ENCODE measurements around the gene MFF.

Gene MFF, protein sequence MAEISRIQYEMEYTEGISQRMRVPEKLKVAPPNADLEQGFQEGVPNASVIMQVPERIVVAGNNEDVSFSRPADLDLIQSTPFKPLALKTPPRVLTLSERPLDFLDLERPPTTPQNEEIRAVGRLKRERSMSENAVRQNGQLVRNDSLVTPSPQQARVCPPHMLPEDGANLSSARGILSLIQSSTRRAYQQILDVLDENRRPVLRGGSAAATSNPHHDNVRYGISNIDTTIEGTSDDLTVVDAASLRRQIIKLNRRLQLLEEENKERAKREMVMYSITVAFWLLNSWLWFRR

DNA sequence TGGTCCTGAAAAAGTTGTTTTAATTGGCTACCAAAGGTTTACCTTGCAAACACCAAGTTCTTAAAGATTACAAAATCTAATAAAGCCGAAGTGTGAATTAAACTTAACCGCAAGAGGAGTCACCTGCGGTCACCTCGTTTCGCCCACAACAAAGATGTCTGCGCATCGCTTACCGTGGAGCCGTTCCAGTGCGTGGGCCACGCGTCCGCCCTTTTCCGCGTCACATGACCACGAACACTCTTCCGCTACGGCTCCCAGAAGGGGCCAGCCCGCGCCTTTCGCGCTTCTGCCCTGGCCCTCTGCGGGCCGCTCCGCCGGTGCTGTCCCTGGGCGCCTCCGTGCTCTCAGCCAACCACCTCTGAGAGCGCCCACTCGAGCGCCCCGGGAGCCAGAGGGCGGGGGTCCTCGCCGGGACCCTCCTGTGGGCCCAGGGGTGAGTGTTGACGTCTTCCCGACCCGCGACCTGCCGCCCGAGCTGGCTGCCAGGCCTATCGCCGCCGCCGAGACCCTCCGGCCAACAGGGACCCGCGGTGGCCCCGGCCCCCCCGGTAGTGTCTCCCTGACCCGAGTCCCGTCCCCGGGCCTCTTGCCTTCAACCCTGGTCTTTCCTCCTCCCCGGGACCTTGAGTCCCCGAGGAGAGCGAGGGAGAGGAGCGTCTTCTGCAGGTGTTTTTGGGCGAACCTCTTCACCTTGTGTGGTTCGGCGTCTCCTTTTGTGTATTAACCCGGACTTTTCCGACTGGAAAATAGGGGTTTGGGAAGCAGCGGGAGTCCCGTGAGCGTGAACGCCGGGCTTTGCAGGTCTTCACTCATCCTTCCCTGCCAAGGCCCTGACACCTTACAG, at the start of gene MFF:
TSS of gene MFF (plus strand) at position 257 of the 844 bp plus-strand sequence. CDS start 5,415 bp downstream, outside the sequence.
- DNase-seq (ENCODE audit: low read depth) = peak; percentile 89

DNA sequence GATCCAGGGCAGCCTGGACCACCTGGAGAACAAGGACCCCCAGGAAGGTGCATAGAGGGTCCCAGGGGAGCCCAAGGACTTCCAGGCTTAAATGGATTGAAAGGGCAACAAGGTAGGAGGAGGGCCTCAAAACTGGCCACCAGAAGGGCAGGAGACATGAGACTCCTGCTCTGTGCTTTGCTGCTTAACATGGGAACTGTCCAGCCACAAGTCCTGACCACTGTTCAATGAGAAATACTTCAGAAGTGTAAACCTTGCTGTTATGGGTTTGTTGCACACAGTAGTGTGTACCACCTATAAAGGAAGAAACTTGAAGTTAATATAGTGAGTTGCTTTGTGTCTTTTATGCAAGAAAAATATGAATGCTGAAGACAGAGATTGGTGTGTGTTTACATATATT, 44.2 kb upstream of the MFF start:
- DNase-seq (ENCODE audit: low read depth) = no peak

DNA sequence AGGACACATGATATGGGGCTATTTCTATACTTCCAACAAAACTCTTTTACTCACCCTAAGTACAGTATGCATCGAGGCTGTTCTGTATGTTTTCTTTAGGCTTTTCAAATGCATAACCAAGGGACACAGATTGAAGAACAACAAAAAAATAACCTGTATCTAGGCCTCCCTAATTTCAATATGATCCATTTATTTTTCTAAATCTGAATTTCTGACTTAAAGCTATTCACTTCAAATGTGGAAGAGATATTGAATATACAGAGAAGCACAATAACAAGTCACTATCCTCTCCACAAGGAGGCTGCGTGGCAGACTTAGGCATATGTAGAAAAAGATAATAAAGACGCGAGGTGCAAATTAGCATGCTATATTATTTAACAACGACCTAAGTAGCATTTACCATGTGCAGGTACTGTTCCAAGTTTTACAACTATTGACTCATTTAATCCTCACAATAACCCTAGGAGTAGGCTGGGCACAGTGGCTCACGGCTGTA, 39.3 kb upstream of the MFF start:
- DNase-seq (ENCODE audit: low read depth) = no peak

DNA sequence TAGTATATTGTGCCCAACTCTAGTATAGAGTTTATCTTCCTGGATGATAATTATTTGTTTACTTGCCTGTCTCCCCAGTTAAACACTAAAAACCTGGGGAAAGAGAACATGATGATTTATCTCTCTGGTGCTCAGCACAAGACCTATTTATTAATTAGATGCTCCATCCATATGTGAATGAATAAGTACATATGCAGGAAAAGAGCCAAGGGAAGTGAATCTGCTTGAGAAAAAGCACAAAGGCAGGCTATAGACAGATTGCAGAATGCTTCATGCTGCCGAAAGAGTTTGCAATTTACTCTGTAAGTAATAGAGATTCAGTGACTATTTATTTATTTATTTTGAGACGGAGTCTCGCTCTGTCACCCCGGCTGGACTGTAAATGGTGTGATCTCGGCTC, 37.3 kb upstream of the MFF start:
- no peak for DNase-seq (ENCODE audit: low read depth)

DNA sequence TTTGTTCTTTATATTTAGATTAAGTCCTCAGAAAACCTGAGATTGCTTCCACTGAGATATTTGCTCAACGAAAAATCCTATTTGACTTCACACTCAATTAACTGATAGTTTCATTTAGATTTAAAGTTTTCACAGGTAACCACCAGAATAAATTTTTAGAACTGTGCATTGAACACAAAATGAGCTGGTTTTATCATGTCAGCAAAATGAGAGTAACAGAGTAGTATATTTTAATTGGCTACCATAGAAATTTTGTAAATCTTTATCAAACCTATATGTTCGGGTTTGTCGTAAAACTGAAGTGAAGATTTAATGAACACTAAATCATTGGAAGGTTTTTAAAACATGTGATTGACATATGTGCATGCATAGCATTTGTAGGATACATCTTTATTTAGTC, 32.7 kb upstream of the MFF start:
- no peak for DNase-seq (ENCODE audit: low read depth)

DNA sequence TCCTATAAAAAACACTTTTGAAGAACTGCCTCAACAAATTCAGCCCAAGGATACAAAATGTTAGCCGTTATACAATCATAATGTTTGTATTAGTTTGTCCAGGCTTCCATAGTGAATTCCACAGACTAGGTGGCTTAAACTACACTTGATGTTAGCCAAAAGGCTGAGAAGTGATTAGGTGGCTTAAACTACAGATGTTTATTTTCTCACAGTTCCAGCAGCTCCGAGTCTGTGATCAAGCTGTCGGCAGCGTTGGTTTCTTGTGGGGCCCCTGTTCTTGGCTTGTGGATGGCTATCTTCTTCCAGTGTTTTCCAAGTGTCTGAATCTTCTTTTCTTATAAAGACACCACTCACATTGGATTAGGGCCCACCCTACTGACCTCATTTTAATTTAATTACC, 31.5 kb upstream of the MFF start:
- DNase-seq (ENCODE audit: low read depth) = no peak

DNA sequence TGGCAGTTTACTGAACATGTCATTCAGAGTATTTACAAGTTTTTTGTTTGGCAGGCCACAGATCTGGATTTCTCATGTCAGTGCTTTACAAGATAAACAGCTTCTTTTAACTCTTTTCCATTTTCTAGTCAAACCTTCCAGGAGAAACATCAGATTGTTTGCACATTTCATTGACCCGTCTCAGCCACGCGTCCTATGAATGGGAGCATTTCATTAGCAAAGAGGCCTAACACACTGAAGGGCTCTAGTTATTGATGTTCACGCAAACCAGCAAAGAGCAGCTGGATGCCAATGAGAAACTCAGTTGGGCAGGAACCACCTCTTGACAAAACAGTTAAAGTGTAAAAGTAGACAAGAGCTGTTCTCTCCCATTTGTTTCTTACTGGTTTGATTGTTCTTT, 29.2 kb upstream of the MFF start:
- DNase-seq (ENCODE audit: low read depth) = no peak

DNA sequence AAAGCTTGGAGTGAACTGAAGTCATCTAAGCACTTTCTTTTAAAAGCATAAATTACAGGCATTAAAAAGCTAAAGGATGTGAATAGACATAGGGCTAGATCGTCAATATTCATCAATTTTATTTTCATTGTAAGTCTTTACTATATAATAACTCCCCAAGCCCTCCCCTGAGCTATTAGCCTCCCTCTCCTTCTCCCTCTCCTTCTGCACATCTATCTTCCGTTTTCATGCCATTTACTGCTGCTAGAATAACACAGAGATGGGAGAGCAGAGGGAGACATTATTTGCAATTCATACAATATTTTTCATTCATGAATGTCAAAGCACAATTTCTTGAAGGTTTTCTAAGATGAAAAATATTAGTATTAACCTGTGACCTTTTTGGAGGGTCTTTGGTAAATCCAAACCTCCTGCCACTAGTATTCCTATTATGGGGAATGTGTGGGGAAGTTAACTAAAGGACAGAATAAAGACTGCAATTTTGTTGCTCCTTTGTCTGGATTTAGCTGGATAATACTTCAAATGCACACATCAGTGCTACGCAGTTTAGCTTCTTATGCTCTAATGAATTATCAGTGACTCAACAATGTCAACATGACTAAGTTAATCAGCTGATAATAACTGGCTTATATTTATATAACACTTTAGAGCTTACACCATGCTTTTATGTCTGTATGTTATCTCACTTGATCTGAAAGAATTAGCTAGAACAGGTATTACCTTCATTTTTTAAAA, 28.2 kb upstream of the MFF start:
- no peak for DNase-seq (ENCODE audit: low read depth)

DNA sequence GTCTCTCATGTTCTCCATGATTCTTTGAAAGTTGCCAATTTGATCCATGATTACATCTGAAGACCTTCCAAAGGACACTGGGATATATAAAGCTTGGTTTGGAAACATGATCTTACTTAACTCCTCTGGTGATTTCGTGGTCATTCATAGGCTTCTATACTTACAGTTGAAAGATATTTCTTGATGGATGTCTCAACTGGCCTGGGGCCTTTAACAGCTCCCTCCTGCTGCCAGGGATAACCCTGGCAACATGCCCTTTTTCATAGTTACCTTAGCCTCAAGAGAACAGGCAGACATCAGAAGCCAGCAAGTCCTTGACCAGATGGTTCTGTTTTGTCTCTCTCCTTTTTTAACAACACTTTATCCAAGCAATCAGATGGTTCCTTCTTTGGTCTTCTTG, 23.5 kb upstream of the MFF start:
- DNase-seq (ENCODE audit: low read depth) = no peak

DNA sequence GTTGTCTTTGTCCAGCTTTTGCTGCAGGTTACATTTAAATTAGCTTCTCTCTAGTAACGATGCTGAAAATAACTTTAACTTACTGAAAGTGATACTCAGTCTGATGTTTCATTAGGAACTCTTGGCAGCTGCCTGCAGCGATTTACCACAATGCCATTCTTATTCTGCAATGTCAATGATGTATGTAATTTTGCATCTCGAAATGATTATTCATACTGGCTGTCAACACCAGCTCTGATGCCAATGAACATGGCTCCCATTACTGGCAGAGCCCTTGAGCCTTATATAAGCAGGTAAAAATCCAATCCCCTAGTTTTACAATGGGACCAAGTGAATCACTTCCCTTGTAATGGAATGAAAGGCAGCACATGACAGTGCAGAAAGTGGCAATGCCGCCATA, 16.3 kb upstream of the MFF start:
- DNase-seq (ENCODE audit: low read depth) = no peak

DNA sequence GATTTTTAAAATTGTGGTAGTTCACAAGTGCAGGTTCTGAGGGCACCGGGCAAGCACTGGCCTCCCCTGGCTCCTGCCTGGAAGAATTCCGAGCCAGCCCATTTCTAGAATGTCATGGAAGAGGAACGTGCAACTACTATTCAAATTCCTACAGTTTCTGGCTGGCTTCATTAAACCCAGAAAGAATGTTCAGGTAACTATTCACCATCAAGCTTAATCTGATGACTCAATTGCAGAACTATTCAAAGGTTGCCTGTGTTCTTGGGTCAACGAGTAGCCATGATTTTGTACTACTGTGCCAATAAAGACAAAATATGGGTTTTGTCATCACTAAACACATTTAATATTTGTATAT, 14.3 kb upstream of the MFF start:
- DNase-seq (ENCODE audit: low read depth) = no peak

DNA sequence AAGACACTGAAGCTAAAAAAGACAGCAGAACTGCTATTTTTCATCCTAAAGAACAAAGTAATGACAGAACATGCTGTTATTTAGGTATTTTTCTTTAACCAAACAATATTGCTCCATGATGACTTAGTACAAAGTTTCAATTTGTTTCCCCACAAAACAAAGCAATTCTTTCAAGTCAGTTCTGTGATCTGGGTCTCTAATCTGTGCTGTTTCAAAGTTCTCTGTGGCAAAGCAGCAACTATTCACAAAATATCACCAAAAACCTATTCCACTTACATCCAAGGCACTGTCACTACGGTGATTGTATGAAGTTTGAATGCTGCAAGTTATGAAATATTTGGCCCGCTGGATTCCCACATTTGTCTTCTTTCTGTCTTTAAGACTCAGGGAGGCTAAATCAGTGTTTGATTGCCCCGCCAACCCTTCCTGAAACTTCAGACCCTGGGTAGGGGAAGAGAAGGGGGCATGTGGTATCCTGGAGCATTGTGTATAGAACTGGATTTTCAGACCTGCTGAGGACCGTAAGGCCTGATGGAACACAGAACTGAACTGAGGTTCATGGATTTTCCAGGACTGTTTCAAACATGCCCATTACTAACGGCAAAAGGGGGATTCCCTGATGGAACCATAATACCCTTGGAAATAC, 13.1 kb upstream of the MFF start:
- DNase-seq (ENCODE audit: low read depth) = no peak

DNA sequence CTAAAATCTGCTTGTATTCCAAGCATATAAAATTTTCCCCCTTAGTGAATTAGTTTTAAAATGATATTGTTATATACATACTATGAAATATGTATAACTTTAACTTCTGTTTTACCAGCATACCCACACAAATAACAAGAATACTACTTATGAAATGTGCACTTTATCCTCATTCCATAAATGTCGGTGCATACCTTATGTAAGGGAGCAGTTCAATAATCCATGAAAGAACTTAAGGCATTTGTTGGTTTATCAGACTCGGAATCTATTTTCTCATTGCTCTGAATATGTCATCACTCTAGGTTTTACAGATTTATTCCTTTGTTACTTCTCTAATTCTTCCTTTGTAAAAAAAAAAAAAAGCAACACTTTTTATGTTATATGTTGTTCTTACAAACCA, 12.5 kb upstream of the MFF start:
- DNase-seq (ENCODE audit: low read depth) = no peak

DNA sequence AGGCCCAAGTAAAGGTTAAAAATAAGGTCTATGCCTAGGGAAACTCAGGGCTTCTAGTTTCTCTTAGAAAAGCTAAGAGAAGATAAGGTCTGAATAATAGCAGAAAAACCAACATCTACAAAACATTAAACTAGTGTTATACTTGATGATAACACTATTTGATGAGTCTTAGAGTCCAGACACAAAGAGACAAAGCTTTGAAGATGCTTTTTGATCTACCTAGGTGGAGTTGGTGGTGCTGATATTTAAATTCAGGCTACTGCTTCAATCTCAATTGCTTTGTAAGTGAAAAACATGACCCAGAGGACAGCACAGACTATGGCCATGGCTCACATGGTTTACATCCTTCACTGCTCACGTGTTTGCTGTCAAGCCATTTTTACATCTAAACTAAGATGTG, 11.7 kb upstream of the MFF start:
- DNase-seq (ENCODE audit: low read depth) = no peak

DNA sequence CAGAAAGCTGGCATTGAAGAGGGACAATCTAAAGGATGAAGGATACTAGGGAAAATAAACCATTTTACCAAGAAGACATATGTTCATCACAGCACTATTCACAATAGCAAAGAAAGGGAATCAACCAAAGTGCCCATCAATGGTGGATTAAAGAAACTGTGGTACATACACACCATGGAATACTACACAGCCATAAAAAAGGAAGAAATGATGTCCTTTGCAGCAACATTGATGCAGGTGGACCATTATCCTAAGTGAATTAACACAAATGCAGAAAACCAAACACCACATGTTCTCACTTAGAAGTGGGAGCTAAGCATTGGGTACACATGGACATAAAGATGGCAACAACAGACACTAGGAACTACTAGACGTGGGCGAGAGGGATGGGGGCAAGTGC, 7.2 kb upstream of the MFF start:
- DNase-seq (ENCODE audit: low read depth) = no peak

DNA sequence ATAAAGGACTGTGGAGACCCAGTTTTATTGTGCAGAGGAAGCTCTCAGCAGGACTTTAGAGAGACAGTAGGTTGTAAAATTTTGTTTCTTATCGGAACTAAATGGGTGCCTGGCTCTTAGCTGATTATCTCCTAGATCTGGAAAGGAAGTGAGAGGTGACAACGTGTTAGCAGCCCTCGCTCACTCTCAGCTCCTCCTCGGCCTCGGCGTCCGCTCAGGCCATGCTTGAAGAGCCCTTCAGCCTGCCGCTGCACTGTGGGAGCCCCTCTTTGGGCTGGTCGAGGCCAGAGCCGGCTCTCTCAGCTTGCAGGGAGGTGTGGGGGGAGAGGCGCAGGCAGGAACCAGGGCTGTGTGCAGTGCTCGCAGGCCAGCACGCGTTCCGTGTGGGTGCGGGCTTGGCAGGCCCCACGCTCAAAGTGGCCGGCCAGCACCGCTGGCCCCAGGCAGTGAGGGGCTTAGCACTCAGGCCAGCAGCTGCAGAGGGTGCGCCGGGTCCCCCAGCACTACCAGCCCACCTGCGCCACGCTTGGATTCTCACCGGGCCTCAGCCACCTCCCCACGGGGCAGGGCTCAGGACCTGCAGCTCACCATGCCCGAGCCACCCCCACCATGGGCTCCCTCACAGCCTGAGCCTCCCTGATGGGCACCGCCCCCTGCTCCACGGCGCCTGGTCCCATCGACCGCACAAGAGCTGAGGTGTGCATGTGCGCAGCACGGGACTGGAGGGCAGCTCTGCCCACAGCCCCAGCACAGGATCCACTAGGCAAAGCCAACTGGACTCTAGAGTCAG, 4.6 kb upstream of the MFF start:
- no peak for DNase-seq (ENCODE audit: low read depth)

DNA sequence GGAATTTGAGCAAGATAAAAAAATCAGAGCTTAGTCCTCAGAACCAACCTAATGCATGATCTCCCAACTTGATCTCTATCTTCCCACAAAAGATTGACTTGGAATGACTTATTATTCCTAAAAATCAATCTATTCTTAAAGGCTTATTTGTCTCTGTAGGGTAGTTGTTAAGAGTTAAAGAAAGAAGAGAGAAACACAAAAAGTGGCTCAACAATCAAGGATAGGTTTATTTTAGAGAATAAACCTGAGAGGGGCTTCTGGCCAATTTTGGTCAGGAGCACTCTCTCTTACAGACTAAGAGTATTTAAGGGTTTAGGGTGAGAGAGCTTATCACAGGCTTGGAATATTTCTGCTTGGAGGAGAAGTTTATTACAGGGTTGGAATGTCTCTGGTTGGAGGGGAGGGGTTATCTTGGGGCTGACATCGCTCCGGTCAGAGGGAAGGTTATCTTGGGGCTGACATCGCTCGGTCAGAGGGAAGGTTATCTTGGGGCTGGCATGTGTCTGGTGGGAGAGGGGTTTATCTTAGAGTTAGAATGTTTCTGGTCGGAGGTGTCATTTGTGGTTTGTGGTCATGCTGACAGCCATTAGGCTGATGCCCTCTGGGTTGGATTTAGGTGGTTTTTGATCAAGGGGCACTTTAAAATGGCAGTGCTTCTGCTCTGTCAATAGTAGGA, 2.4 kb upstream of the MFF start:
- DNase-seq (ENCODE audit: low read depth) = no peak

DNA sequence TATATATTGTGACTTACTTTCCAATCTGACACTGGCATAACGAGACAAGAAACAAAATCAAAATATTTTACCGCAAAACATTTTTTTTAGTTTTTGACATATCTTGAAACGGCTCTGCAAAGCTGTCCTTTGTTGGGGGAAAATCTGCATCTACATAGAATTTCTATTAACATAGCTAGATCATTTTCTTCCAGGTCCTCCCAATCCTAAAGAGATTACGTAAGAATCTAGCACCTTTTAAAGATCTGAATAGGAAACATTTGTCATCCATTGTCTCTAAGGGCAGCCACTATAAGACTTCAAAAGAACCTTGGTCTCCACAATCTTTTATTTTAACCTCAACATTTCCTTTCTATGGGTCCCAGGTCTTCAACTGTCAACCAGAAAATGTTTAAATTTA, 1.2 kb upstream of the MFF start:
- DNase-seq (ENCODE audit: low read depth) = no peak

DNA sequence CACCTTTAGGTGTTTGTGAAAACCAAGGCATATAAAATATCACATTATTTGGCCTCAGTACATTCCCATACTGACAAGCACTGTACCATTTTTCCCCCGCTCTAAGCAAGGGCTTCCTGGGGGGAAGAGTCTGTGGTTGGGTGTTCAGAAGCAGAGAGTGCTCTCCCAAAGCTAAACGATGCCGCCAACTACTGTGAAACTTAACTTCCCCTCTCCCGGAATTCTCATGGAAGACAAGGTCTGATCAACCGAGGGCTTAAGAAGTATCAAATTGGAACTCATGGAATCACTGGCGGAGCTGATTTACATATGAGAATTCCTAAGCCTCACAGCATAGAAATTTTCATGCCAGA, 433 bp upstream of the MFF start:
- no peak for DNase-seq (ENCODE audit: low read depth)

DNA sequence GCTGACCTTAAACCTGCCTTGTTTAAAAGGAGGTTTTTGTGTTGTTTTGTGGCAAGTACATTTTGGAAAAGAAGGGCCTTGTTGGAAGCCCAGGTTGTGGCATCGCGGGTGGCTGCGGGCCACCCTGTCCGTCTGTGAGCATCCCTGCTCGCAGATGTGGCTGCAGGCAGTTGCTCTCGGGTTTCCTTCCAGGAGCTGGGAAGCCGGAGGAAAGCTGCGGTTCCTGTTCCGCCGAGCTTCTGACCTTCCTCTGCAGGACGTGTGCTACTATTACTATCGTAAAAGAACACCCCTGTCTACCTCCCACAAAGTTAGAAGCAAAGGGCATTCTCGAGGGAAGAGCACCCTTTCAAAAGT, 766 bp downstream of the MFF start:
- no peak for DNase-seq (ENCODE audit: low read depth)

DNA sequence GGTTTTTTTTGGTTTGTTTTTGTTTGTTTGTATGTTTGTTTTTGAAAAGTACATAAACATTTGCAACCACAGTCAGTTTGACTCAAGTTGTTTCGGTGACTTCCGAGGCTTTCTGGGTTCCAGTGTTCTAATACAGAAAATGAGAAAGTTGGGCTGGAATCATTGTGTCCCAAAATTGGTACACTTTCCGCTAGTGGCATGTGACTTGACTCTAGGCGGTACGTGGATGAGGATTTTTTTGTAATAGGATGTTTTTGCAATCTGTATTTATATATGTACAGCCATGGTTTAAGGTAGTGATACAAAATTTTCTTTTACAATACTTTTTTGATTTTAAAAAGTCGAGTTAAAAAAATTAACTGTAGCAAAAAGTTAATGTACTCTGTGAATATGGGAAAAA, 1.7 kb downstream of the MFF start:
- DNase-seq (ENCODE audit: low read depth) = no peak

All from stimulated activated CD8-positive, alpha-beta memory T cell treated with anti-CD3 and anti-CD28 coated beads, Interleukin-12 subunit alpha, Interleukin-12 subunit beta, amount 100 ng/mL, for 4 hours (primary cell).